Keratinocyte (primary cell): Measurements from ENCODE around the gene DUSP10. TPM values are rescaled to one million over a fixed set of nuclear protein-coding genes. Genes with fewer than 3 reads are reported as not detected.

Experiments
- DNase-seq: peaks from one replicate; pipeline ENCODE4 v3.0.0-alpha.2; 2011; ENCODE audit warnings: low read depth, missing footprints, low spot score
- FAIRE-seq: peaks from 2 replicates; lab custom pipeline; 2011; peaks lifted over from hg19 to GRCh38; lab: Jason Lieb, UNC
- H2AFZ ChIP-seq: 2 replicates; pipeline ENCODE4 v1.6.0; 2012; ENCODE audit warnings: low read length, control low read depth, inconsistent platforms; ENCODE audit not compliant: control insufficient read depth
- H3K27ac ChIP-seq: 2 replicates; pipeline ENCODE4 v1.5.1; 2011; ENCODE audit warnings: low read length; ENCODE audit not compliant: control insufficient read depth, insufficient read depth
- H3K27me3 ChIP-seq: 3 replicates; pipeline ENCODE4 v1.6.0; 2011; ENCODE audit warnings: low read length; ENCODE audit not compliant: control insufficient read depth, insufficient read depth; ENCODE audit errors: extremely low read depth
- H3K36me3 ChIP-seq, 2 experiments: 2 replicates in 1 of 2; 3 replicates in 1 of 2; pipeline ENCODE4 v1.5.1; 2011; ENCODE audit warnings: low read length in 2 of 2, mild to moderate bottlenecking in 1 of 2; ENCODE audit not compliant: control insufficient read depth in 2 of 2, insufficient read depth in 2 of 2; ENCODE audit errors: extremely low read depth in 1 of 2
- H3K4me1 ChIP-seq: 3 replicates; pipeline ENCODE4 v1.5.1; 2011; ENCODE audit warnings: low read length; ENCODE audit not compliant: control insufficient read depth, insufficient read depth; ENCODE audit errors: extremely low read depth
- H3K4me2 ChIP-seq: 3 replicates; pipeline ENCODE4 v1.6.0; 2011; ENCODE audit warnings: low read depth, low read length; ENCODE audit not compliant: control insufficient read depth, insufficient read depth; ENCODE audit errors: extremely low read depth
- H3K4me3 ChIP-seq, 3 experiments: fragments of 200-600 bp in 1 of 3; sonication (generic) in 1 of 3; 2 replicates in 2 of 3; 3 replicates in 1 of 3; pipeline ENCODE4 v1.5.1; 2011 to 2016; ENCODE audit warnings: low read length in 3 of 3, mild to moderate bottlenecking in 3 of 3, control low read depth in 2 of 3, inconsistent platforms in 1 of 3, low read depth in 1 of 3, mixed read lengths in 1 of 3, mixed run types in 1 of 3, moderate library complexity in 1 of 3; ENCODE audit not compliant: control insufficient read depth in 2 of 3, insufficient read depth in 2 of 3; ENCODE audit errors: extremely low read depth in 1 of 3
- H3K79me2 ChIP-seq: 2 replicates; pipeline ENCODE4 v1.6.0; 2012; ENCODE audit warnings: low read length; ENCODE audit not compliant: control insufficient read depth, insufficient read depth
- H3K9ac ChIP-seq: 3 replicates; pipeline ENCODE4 v1.6.0; 2011; ENCODE audit warnings: low read length; ENCODE audit not compliant: control insufficient read depth, insufficient read depth; ENCODE audit errors: extremely low read depth
- H3K9me1 ChIP-seq: 3 replicates; pipeline ENCODE4 v1.6.0; 2011; ENCODE audit warnings: low read length; ENCODE audit not compliant: control insufficient read depth, insufficient read depth; ENCODE audit errors: extremely low read depth
- H3K9me3 ChIP-seq: 2 replicates; pipeline ENCODE4 v1.5.1; 2012; ENCODE audit warnings: low read depth, low read length; ENCODE audit not compliant: control insufficient read depth
- H4K20me1 ChIP-seq: 3 replicates; pipeline ENCODE4 v1.6.0; 2011; ENCODE audit warnings: low read length; ENCODE audit not compliant: control insufficient read depth, insufficient read depth; ENCODE audit errors: extremely low read depth
- CTCF ChIP-seq, 3 experiments: IDR thresholded peaks in 1 of 3; conservative IDR thresholded peaks in 1 of 3; optimal IDR thresholded peaks in 1 of 3; 2 replicates in 2 of 3; 3 replicates in 1 of 3; pipeline versions ENCODE3 to v1.5.1; 2011; ENCODE audit warnings: low read length in 3 of 3, mild to moderate bottlenecking in 3 of 3, moderate library complexity in 2 of 3, control low read depth in 1 of 3, inconsistent platforms in 1 of 3; ENCODE audit not compliant: insufficient read depth in 2 of 3; ENCODE audit errors: extremely low read depth in 1 of 3
- EZH2 ChIP-seq: IDR thresholded peaks from one replicate; pipeline ENCODE4 v1.6.1; 2012; ENCODE audit warnings: inconsistent platforms, mild to moderate bottlenecking, low read length, moderate library complexity
- dilution Hi-C: fragments of 300-500 bp; cut with MboI; formaldehyde crosslinking; loops from one replicate; pipeline ENCODE4 v1.7.0; 2020; ENCODE audit warnings: low sequenced_read_pairs; ENCODE audit not compliant: extremely low pct_ligation_motif_present
- polyA plus RNA-seq, 5 experiments: library from polyadenylated mRNA; depleted of rRNA in 3 of 5; stranded (reverse) in 3 of 5; stranded (forward) in 1 of 5; unstranded in 1 of 5; fragments of >200 nt; gene quantifications; 1 replicate in 1 of 5; 2 replicates in 3 of 5; 3 replicates in 1 of 5; pipeline versions ENCODE4 v1.2.1 to v1.2.3, GENCODE V29; 2011 to 2012; ENCODE audit warnings: missing spikeins in 2 of 5, low read depth in 1 of 5, low replicate concordance in 1 of 5

DUSP10 gene
- polyA plus RNA-seq, 1 donor (not counting 4 experiments of a cell fraction or from before 2014, with no cell fraction given): 15.1 TPM

- Histone ChIP-seq H3K9me3 (no peaks in the 10 kb centered on the region), H3K9ac (no peak overlapping the region), H3K36me3 (no peaks in the 10 kb centered on the region), H3K4me3 (no peak overlapping the region), H3K4me2 (no peak overlapping the region), H4K20me1 (no peaks in the 10 kb centered on the region), H3K27ac (no peak overlapping the region), H3K27me3 (no peaks in the 10 kb centered on the region), H2AFZ (no peak overlapping the region), H3K79me2 (no peaks in the 10 kb centered on the region), H3K9me1 (no peaks in the 10 kb centered on the region), H3K4me1 (no peaks in the 10 kb centered on the region)
- dilution Hi-C loops: no loop called here
- DNase-seq (no peak), FAIRE-seq (no peak)
- TF ChIP-seq CTCF (optimal IDR thresholded peaks at IDR 0.05 in 1 of 3, IDR thresholded peaks at IDR 0.05 in 1 of 3, conservative IDR thresholded peaks at IDR 0.05 in 1 of 3; ENCODE audit: extremely low read depth in 1 of 3, insufficient read depth in 2 of 3, low read length in 3 of 3) (no peak), EZH2 (no peak)
These were observed 44.8 kb upstream of the DUSP10 start for GRCh38 chr1:221786647-221787046.

GRCh38 chr1:221783936-221784335 is 42.0 kb upstream of the DUSP10 start:
- H3K9me1 ChIP-seq: no peaks in the 10 kb centered on the region
- no peaks in the 10 kb centered on the region for H3K79me2 ChIP-seq
- TF ChIP-seq EZH2 (no peak), CTCF (optimal IDR thresholded peaks at IDR 0.05 in 1 of 3, IDR thresholded peaks at IDR 0.05 in 1 of 3, conservative IDR thresholded peaks at IDR 0.05 in 1 of 3; ENCODE audit: extremely low read depth in 1 of 3, insufficient read depth in 2 of 3, low read length in 3 of 3) (no peak)
- H3K27ac ChIP-seq: no peak overlapping the region
- FAIRE-seq: no peak
- H4K20me1 ChIP-seq: no peaks in the 10 kb centered on the region
- no peaks in the 10 kb centered on the region for H3K36me3 ChIP-seq
- no peak overlapping the region for H3K4me3 ChIP-seq
- no peaks in the 10 kb centered on the region for H3K4me1 ChIP-seq
- no peak overlapping the region for H2AFZ ChIP-seq
- DNase-seq: no peak
- no peak overlapping the region for H3K4me2 ChIP-seq
- H3K27me3 ChIP-seq: no peaks in the 10 kb centered on the region
- no peak overlapping the region for H3K9ac ChIP-seq
- dilution Hi-C loops: no loop called here
- H3K9me3 ChIP-seq: no peaks in the 10 kb centered on the region
